Subcutaneous abdominal adipose tissue (tissue), 5 donors: ENCODE data around the gene GRAP2.
"Not testable (repeated sequence)": the region's sequence is repeated elsewhere in the genome, so short reads cannot be mapped to it uniquely, and the experiment has no call there.

Source experiments
- H3K27ac ChIP-seq: one replicate; pipeline ENCODE4 v1.7.0; 2013; ENCODE audit warnings: low read depth, mild to moderate bottlenecking, inconsistent platforms, low read length, moderate library complexity
- H3K27me3 ChIP-seq, 5 donors: one replicate each; pipeline ENCODE4 v1.7.0; 2013; ENCODE audit warnings: low read length in 5 of 5, inconsistent platforms in 1 of 5; ENCODE audit not compliant: control insufficient read depth in 5 of 5, insufficient read depth in 4 of 5
- H3K36me3 ChIP-seq, 5 donors: one replicate each; pipeline ENCODE4 v1.7.0; 2013; ENCODE audit warnings: low read length in 5 of 5; ENCODE audit not compliant: control insufficient read depth in 5 of 5, insufficient read depth in 5 of 5
- H3K4me1 ChIP-seq, 5 donors: one replicate each; pipeline ENCODE4 v1.7.0; 2013; ENCODE audit warnings: low read length in 5 of 5, mild to moderate bottlenecking in 3 of 5, moderate library complexity in 1 of 5; ENCODE audit not compliant: control insufficient read depth in 5 of 5, insufficient read depth in 5 of 5
- H3K4me3 ChIP-seq, 5 donors: one replicate each; pipeline ENCODE4 v1.7.0; 2013; ENCODE audit warnings: low read length in 5 of 5, low read depth in 1 of 5
- H3K9ac ChIP-seq, 5 donors: one replicate each; pipeline ENCODE4 v1.7.0; 2013; ENCODE audit warnings: low read length in 5 of 5, mild to moderate bottlenecking in 4 of 5, moderate library complexity in 3 of 5
- H3K9me3 ChIP-seq, 5 donors: one replicate each; pipeline ENCODE4 v1.7.0; 2013; ENCODE audit warnings: low read length in 5 of 5; ENCODE audit not compliant: control insufficient read depth in 5 of 5
- donor health status: healthy.
- donor health status: healthy.
- donor health status: healthy.
- donor health status: healthy.
- donor health status: healthy.

The GRAP2 gene

GRCh38 chr22:39897841-39898240 lies 3.0 kb upstream of the GRAP2 start:
- Histone ChIP-seq H3K9ac (no peak overlapping the region), H3K4me3 (no peak overlapping the region), H3K4me1 (peaks cover 0 to 27% (median 19%) of the 10 kb centered on the region in 5 donors), H3K27me3 (no peaks in the 10 kb centered on the region), H3K9me3 (no peaks in the 10 kb centered on the region), H3K36me3 (no peaks in the 10 kb centered on the region), H3K27ac (no peak overlapping the region)

DNA sequence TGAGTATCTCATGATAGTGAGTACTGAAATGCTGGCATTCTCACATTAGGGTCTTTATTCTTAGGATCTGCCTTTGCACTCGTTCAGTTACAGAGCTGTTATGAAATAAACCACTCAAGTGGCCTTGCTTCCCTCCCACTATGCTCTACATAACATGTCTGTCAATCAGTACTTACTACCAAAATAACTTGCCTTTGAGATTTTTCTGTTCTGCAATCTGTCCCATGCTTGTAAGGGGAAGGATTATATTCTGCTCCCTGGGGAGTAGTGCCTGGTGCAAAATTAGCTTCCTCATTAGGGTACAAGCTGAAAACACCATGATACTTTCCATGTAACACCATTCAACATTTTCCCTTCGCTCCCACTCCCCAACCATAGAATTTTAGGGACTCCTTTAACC lies 1.9 kb upstream of the GRAP2 start:
- H3K36me3 ChIP-seq = no peaks in the 10 kb centered on the region
- H3K27me3 ChIP-seq = no peaks in the 10 kb centered on the region
- peak overlapping the region; percentile 15 for H3K27ac ChIP-seq

DNA sequence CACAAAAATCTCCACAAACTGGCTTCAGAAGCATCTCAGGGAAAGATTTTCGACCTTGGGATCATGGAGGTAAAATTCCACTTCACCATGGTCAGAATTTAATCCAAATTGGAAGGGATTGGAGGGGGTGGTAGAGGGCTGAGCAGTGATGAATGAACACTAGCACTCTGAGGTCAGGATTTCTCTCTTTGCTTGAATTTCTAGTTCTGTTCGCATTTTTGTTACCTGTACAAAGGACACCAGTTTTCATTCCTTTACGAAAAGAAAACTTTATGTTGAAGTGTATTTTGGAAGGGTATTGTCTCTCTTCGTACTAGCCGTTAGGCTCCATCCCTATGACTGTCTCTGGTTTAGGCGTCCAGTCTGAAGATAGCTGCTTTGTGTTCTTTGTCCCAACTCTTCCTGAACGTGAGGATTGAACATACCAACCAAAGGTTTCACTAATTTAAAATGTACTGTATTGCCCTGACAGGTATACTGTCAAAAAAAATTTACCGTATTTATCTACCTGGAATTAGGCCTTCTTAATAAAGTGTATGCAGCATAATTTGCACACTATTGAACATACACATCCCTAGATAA lies 772 bp downstream of the GRAP2 start:
- H3K9me3 ChIP-seq = no peaks in the 10 kb centered on the region
- H3K4me1 ChIP-seq = peaks cover 0 to 20% (median 14%) of the 10 kb centered on the region in 5 donors
- H3K36me3 ChIP-seq = no peaks in the 10 kb centered on the region
- no peak overlapping the region for H3K27ac ChIP-seq
- H3K27me3 ChIP-seq = no peaks in the 10 kb centered on the region
- no peak overlapping the region for H3K9ac ChIP-seq
- peak overlapping the region in 2 of 5 donors; percentile 14 to 19 for H3K4me3 ChIP-seq

More for the DNA sequence above, 1.9 kb upstream of the GRAP2 start:
- Histone ChIP-seq H3K4me1 (peaks cover 0 to 27% (median 19%) of the 10 kb centered on the region in 5 donors), H3K4me3 (no peak overlapping the region), H3K9ac (peak overlapping the region in 1 of 5 donors; percentile 8), H3K9me3 (no peaks in the 10 kb centered on the region)

GRCh38 chr22:39904024-39904423 lies 3.1 kb downstream of the GRAP2 start:
- not testable (repeated sequence) for H3K9ac ChIP-seq, H3K36me3 ChIP-seq, H3K27ac ChIP-seq, H3K4me1 ChIP-seq, H3K27me3 ChIP-seq, H3K4me3 ChIP-seq, H3K9me3 ChIP-seq

GRCh38 chr22:39904862-39905261 lies 4.0 kb downstream of the GRAP2 start:
- no peaks in the 10 kb centered on the region for H3K36me3 ChIP-seq
- H3K9me3 ChIP-seq = no peaks in the 10 kb centered on the region
- H3K27ac ChIP-seq = no peak overlapping the region
- no peaks in the 10 kb centered on the region for H3K27me3 ChIP-seq
- H3K4me1 ChIP-seq = peaks cover 0 to 3% (median 0%) of the 10 kb centered on the region in 5 donors
- H3K4me3 ChIP-seq = no peak overlapping the region
- H3K9ac ChIP-seq = no peak overlapping the region

- Histone ChIP-seq H3K4me3 (no peak overlapping the region), H3K9ac (no peak overlapping the region), H3K27me3 (no peaks in the 10 kb centered on the region), H3K36me3 (no peaks in the 10 kb centered on the region), H3K4me1 (peaks cover 0 to 3% (median 0%) of the 10 kb centered on the region in 5 donors), H3K27ac (no peak overlapping the region), H3K9me3 (no peaks in the 10 kb centered on the region)
Observed at GRCh38 chr22:39905687-39906086, 4.8 kb downstream of the GRAP2 start.

DNA sequence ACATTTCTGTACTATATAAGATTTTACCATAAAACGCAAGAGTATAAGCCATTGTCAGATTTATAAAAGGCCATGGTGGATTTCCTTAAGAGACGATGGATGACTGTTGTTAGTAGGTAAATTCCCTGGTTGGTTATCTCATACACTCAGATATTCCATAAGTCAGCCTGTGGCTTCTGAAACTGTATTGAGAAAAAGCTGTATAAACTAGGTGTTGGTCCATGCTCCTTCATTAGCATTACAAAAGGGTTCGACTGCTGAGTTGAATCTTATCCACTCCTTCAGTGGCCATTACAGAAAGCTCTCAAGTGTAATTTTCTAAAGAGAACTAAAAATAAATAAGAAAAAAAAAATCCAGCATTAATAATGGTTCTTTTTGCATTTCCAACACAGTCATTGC lies 5.3 kb downstream of the GRAP2 start:
- H3K4me1 ChIP-seq = no peaks in the 10 kb centered on the region
- H3K4me3 ChIP-seq = no peak overlapping the region
- H3K27me3 ChIP-seq = no peaks in the 10 kb centered on the region
- no peak overlapping the region for H3K9ac ChIP-seq
- H3K36me3 ChIP-seq = no peaks in the 10 kb centered on the region
- no peak overlapping the region for H3K27ac ChIP-seq
- H3K9me3 ChIP-seq = no peaks in the 10 kb centered on the region

- Histone ChIP-seq H3K27ac (no peak overlapping the region), H3K9me3 (no peaks in the 10 kb centered on the region), H3K4me1 (no peaks in the 10 kb centered on the region), H3K27me3 (no peaks in the 10 kb centered on the region), H3K36me3 (no peaks in the 10 kb centered on the region), H3K9ac (no peak overlapping the region), H3K4me3 (no peak overlapping the region)
Observed at GRCh38 chr22:39907047-39907446, 6.2 kb downstream of the GRAP2 start.

DNA sequence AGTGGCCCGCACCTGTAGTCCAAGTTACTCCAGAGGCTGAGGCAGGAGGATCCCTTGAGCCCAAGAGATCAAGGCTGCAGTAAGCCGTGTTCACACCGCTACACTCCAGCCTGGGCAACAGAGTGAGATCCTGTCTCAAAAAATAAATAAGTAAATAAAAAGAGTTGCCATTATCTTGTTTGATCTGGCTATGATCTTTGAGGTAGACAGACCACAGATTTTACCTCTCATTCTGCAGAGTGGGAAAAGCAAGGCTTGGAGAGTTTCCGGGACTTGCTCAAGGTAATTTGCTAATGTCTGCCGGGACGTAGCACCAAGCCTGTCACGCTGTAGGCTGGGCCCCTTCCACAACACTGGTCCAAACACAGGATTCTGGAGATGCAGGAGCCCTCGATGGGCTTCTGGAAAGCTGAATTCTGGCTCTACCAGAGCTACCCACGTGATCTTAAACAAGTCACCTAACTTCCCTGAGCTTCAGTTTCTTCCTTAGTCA lies 6.8 kb downstream of the GRAP2 start:
- no peaks in the 10 kb centered on the region for H3K36me3 ChIP-seq
- H3K9me3 ChIP-seq = no peaks in the 10 kb centered on the region
- H3K4me3 ChIP-seq = no peak overlapping the region
- H3K9ac ChIP-seq = no peak overlapping the region
- H3K27ac ChIP-seq = no peak overlapping the region
- H3K27me3 ChIP-seq = no peaks in the 10 kb centered on the region
- no peaks in the 10 kb centered on the region for H3K4me1 ChIP-seq

DNA sequence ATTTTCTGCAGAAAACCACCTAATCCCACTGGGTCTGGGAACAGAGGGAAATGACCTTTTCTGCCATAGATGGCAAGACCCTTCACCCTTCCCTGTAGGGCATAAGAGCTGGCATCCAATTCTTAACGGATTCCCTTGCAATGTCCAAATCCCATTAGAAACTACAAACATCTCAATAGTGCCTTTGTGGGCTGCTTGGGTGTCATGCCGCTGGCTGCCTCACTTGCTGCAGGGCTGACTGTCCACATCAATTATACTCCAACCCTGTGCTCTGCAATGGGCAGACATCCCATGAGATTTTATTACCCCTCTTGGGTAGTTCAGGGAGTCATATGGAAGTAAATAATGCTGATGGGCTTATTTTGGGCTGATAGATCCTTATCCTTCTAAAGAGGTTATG lies 7.3 kb downstream of the GRAP2 start:
- no peak overlapping the region for H3K9ac ChIP-seq
- no peaks in the 10 kb centered on the region for H3K9me3 ChIP-seq
- H3K4me1 ChIP-seq = no peaks in the 10 kb centered on the region
- H3K27ac ChIP-seq = no peak overlapping the region
- H3K27me3 ChIP-seq = no peaks in the 10 kb centered on the region
- no peak overlapping the region for H3K4me3 ChIP-seq
- no peaks in the 10 kb centered on the region for H3K36me3 ChIP-seq
